Peyer's patch (tissue), 4 donors: Measurements from ENCODE around the gene NDUFAF8. TPM values are rescaled to one million over a fixed set of nuclear protein-coding genes. Genes with fewer than 3 reads are reported as not detected.

ENCODE experiments used
- DNase-seq, 3 donors: peaks; one replicate each; pipeline ENCODE4 v3.0.0-alpha.2; 2017 to 2019
- H3K27ac ChIP-seq, 4 donors: fragments of 200-600 bp; sonication (generic); one replicate each; pipeline ENCODE4 v1.5.1; 2016 to 2019
- H3K27me3 ChIP-seq, 2 donors: fragments of 200-600 bp; sonication (generic); one replicate each; pipeline ENCODE4 v1.5.1; 2019
- H3K36me3 ChIP-seq, 3 donors: fragments of 200-600 bp; sonication (generic); one replicate each; pipeline ENCODE4 v1.5.1; 2016 to 2019
- H3K4me1 ChIP-seq, 4 donors: fragments of 200-600 bp; sonication (generic); one replicate each; pipeline ENCODE4 v1.5.1; 2016 to 2019
- H3K4me3 ChIP-seq, 4 donors: fragments of 200-600 bp; sonication (generic); 1 replicate in 3 of 4; 2 replicates in 1 of 4; pipeline ENCODE4 v1.5.1; 2016 to 2019; ENCODE audit warnings: mild to moderate bottlenecking in 1 of 4
- H3K9me3 ChIP-seq, 4 donors: fragments of 200-600 bp; sonication (generic); one replicate each; pipeline ENCODE4 v1.5.1; 2016 to 2019; ENCODE audit warnings: mild to moderate bottlenecking in 1 of 4
- POLR2A ChIP-seq, 2 donors: fragments of 450-650 bp; IDR thresholded peaks; one replicate each; pipeline ENCODE4 v1.5.1; 2017; ENCODE audit warnings: antibody characterized with exemption in 2 of 2, mild to moderate bottlenecking in 2 of 2, moderate library complexity in 2 of 2
- total RNA-seq, 4 donors: library from RNA; depleted of rRNA; stranded (reverse); fragments of >200 nt; gene quantifications; one replicate each; pipeline ENCODE4 v1.1.0, GENCODE V29; 2016
- TF ChIP-seq, protein P1 (sequence below), 6 experiments: fragments of 450-650 bp in 4 of 6; fragments of 200-600 bp in 2 of 6; sonication (generic) in 1 of 6; IDR thresholded peaks; one replicate each; pipeline ENCODE4 v1.5.1; 2017 to 2019; ENCODE audit warnings: antibody characterized with exemption in 6 of 6, mild to moderate bottlenecking in 3 of 6, moderate library complexity in 1 of 6

NDUFAF8 gene
- total RNA-seq, 4 donors from 2014 or later, result 17.8 to 62.7 (median 25.2) TPM

GRCh38 chr17:81204578-81204977 is 34.5 kb upstream of the NDUFAF8 start:
- DNase-seq, result no peak
- Histone ChIP-seq H3K9me3 (no peaks in the 10 kb centered on the region), H3K4me3 (no peak overlapping the region), H3K36me3 (no peaks in the 10 kb centered on the region), H3K27me3 (no peaks in the 10 kb centered on the region), H3K4me1 (no peaks in the 10 kb centered on the region), H3K27ac (no peak overlapping the region)
- no peak for TF ChIP-seq POLR2A (IDR thresholded peaks at IDR 0.05)
- TF ChIP-seq, protein P1, sequence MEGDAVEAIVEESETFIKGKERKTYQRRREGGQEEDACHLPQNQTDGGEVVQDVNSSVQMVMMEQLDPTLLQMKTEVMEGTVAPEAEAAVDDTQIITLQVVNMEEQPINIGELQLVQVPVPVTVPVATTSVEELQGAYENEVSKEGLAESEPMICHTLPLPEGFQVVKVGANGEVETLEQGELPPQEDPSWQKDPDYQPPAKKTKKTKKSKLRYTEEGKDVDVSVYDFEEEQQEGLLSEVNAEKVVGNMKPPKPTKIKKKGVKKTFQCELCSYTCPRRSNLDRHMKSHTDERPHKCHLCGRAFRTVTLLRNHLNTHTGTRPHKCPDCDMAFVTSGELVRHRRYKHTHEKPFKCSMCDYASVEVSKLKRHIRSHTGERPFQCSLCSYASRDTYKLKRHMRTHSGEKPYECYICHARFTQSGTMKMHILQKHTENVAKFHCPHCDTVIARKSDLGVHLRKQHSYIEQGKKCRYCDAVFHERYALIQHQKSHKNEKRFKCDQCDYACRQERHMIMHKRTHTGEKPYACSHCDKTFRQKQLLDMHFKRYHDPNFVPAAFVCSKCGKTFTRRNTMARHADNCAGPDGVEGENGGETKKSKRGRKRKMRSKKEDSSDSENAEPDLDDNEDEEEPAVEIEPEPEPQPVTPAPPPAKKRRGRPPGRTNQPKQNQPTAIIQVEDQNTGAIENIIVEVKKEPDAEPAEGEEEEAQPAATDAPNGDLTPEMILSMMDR (IDR thresholded peaks at IDR 0.05), result no peak

- no peak overlapping the region for H3K27ac ChIP-seq
- H3K27me3 ChIP-seq, result no peaks in the 10 kb centered on the region
- H3K4me1 ChIP-seq, result no peaks in the 10 kb centered on the region
- H3K36me3 ChIP-seq, result no peaks in the 10 kb centered on the region
- TF ChIP-seq POLR2A (IDR thresholded peaks at IDR 0.05), result no peak
- TF ChIP-seq, protein P1 (IDR thresholded peaks at IDR 0.05), result no peak
- H3K4me3 ChIP-seq, result no peak overlapping the region
- DNase-seq, result no peak
- no peaks in the 10 kb centered on the region for H3K9me3 ChIP-seq
Measured at GRCh38 chr17:81206166-81206565, 33.0 kb upstream of the NDUFAF8 start.

GRCh38 chr17:81206657-81207056 is 32.5 kb upstream of the NDUFAF8 start:
- DNase-seq, result no peak
- TF ChIP-seq, protein P1 (IDR thresholded peaks at IDR 0.05), result no peak
- no peak for TF ChIP-seq POLR2A (IDR thresholded peaks at IDR 0.05)
- no peaks in the 10 kb centered on the region for H3K4me1 ChIP-seq
- H3K4me3 ChIP-seq, result no peak overlapping the region
- H3K27ac ChIP-seq, result no peak overlapping the region
- no peaks in the 10 kb centered on the region for H3K9me3 ChIP-seq
- H3K27me3 ChIP-seq, result no peaks in the 10 kb centered on the region
- no peaks in the 10 kb centered on the region for H3K36me3 ChIP-seq

DNA sequence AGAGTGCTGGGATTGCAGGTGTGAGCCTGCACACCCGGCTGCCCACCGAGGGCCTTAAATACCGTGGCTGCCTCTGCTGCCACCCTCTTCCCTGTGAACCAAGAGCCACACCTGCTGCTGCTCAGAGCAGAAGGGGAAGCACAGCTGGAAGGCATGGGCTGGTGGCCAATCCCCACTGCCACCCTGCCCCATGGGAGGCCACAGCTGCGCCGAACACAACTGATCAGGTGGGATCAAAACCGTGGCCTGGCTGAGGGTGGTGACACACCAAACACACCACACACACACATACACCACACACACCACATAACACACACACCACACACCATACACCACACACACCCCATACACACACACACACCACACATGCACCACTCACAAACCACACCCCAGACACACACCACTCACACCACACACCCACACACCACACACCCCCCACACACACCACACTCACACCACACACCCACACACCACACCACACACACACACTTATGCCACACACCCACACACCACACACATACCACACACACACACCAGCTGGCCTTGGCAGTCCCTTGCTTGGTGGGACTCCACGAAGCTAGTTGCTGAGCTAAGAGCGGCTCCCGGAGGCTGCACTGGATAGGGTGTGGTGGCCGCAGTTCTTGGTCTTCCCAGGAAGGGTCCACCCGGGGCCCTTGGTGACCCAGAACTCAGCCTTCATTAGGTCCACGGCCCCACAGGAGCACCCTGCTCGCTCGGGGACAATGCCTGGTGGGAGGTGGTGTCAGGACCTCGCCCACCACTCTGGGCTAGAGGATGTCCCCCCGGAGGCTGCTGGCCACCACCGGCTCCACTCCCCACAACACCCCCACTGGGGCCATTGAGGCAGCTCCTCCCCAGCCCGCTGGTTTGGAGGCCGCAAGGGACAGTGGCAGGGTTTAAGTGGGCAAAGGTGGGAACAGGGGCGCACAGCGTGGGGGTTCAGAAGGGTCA is 31.2 kb upstream of the NDUFAF8 start:
- DNase-seq, result no peak
- H3K9me3 ChIP-seq, result no peaks in the 10 kb centered on the region

GRCh38 chr17:81208651-81209050 is 30.5 kb upstream of the NDUFAF8 start:
- H3K27ac ChIP-seq, result no peak overlapping the region
- no peaks in the 10 kb centered on the region for H3K4me1 ChIP-seq
- TF ChIP-seq, protein P1 (IDR thresholded peaks at IDR 0.05), result no peak
- TF ChIP-seq POLR2A (IDR thresholded peaks at IDR 0.05), result no peak

More for the DNA sequence above, 31.2 kb upstream of the NDUFAF8 start:
- Histone ChIP-seq H3K27me3 (no peaks in the 10 kb centered on the region), H3K27ac (no peak overlapping the region), H3K4me3 (no peak overlapping the region), H3K36me3 (no peaks in the 10 kb centered on the region), H3K4me1 (no peaks in the 10 kb centered on the region)
- TF ChIP-seq, protein P1 (IDR thresholded peaks at IDR 0.05), result no peak
- no peak for TF ChIP-seq POLR2A (IDR thresholded peaks at IDR 0.05)

More at GRCh38 chr17:81208651-81209050, 30.5 kb upstream of the NDUFAF8 start:
- Histone ChIP-seq H3K9me3 (no peaks in the 10 kb centered on the region), H3K4me3 (no peak overlapping the region), H3K27me3 (no peaks in the 10 kb centered on the region), H3K36me3 (no peaks in the 10 kb centered on the region)
- no peak for DNase-seq
